ENCODE measurements around the gene OR13J1.

OR13J1 gene

DNA sequence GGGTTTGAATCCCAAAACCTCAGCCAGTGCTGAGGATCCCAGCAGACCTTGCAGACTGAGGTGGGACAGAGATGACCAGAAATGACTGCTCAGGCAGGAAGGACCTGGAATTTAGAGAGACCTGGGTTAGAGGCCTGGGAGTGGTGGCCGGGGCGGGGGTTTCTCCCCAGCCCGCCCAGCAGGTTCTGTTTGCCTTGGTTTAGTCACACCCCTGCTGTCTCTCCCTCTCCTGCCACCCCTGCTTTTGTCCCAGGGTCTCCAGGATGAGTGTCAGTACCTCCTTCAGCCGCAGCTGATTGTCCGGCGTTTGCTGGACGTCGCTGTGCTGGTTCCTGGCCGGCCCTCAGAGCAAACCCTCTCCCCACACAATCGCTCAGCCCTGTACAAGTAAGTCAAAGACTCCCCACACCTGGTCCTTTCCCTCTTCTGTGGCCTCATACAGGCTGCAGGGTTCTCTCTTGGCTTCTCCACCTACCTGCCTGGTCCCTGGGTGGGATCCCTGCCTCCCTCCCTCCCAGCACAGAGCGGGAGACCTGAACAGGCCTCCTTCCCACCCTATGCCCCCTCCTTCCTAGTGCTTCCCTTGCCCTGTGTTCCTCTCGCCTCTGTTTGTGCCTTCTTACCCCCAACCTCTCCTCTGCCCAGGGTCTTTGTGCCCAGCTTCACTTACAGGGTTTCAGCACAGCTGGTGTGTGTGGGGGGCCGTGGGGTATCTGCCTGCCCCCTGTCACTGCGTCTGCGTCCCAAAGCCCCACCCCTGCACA, 29.1 kb downstream of the OR13J1 start:
- no peak overlapping the region for H3K4me3 ChIP-seq (ENCODE audit: control insufficient read depth, low read depth, low read length)
- TF ChIP-seq CTCF (conservative IDR thresholded peaks at IDR 0.05; ENCODE audit: control insufficient read depth, insufficient read depth, low read depth, low read length), result no peak
- no peak for DNase-seq (ENCODE audit: low read depth)

- TF ChIP-seq CTCF (conservative IDR thresholded peaks at IDR 0.05; ENCODE audit: control insufficient read depth, insufficient read depth, low read depth, low read length), result no peak
- DNase-seq (ENCODE audit: low read depth), result no peak
- H3K4me3 ChIP-seq (ENCODE audit: control insufficient read depth, low read depth, low read length), result no peak overlapping the region
These were observed 30.3 kb downstream of the OR13J1 start for GRCh38 chr9:35839926-35840325.

GRCh38 chr9:35836595-35836994, 33.6 kb downstream of the OR13J1 start:
- TF ChIP-seq CTCF (conservative IDR thresholded peaks at IDR 0.05; ENCODE audit: control insufficient read depth, insufficient read depth, low read depth, low read length), result no peak
- no peak for DNase-seq (ENCODE audit: low read depth)
- no peak overlapping the region for H3K4me3 ChIP-seq (ENCODE audit: control insufficient read depth, low read depth, low read length)

DNA sequence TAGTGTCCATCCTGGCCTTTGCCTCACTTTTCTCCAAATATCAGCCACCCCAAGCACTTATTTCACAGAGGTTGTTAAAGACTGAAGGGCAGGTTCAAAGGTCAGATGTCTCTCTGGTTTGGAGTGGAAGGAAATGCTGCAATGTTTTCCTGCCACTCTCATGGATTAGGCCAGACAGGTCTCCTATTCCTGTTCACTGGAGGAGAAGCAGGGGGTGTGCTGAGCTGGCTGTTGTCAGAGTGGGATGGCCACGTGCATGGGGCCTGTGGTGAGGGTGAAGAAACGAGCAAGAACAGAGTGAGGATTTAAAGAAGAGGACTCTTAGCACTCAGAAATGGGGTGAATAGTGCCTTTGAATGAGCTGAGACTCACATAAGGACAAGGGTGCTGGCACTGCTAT, 34.4 kb downstream of the OR13J1 start:
- DNase-seq (ENCODE audit: low read depth), result no peak
- no peak overlapping the region for H3K4me3 ChIP-seq (ENCODE audit: control insufficient read depth, low read depth, low read length)
- no peak for TF ChIP-seq CTCF (conservative IDR thresholded peaks at IDR 0.05; ENCODE audit: control insufficient read depth, insufficient read depth, low read depth, low read length)

DNA sequence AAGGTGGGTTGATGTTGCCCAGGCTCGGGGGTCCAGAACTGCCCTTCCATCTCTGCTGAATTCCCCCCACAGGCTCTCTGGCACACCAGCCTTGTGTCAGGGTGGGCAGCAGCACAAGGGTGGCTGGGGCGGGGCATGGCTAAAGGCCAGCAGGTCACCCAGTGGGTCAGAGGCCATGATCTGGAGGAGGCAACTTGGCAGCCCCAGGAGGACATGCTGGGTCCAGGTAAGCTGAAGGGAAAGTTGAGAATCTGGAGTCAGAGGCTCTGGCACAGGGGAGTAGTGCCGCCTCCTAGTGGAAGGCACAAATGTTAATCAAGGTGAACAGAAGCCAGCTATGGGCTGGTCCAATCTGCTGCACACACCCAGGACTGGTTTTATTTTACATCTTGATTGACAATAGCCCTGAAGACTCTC, 35.0 kb downstream of the OR13J1 start:
- TF ChIP-seq CTCF (conservative IDR thresholded peaks at IDR 0.05; ENCODE audit: control insufficient read depth, insufficient read depth, low read depth, low read length), result peak; percentile 34
- H3K4me3 ChIP-seq (ENCODE audit: control insufficient read depth, low read depth, low read length), result no peak overlapping the region
- no peak for DNase-seq (ENCODE audit: low read depth)

GRCh38 chr9:35834260-35835215, 35.7 kb downstream of the OR13J1 start:
- DNase-seq (ENCODE audit: low read depth), result no peak
- TF ChIP-seq CTCF (conservative IDR thresholded peaks at IDR 0.05; ENCODE audit: control insufficient read depth, insufficient read depth, low read depth, low read length), result no peak
- no peak overlapping the region for H3K4me3 ChIP-seq (ENCODE audit: control insufficient read depth, low read depth, low read length)
